MCF 10A (cell line): ENCODE measurements around the gene BARX1. TPM values are rescaled to one million over a fixed set of nuclear protein-coding genes. Genes with fewer than 3 reads are reported as not detected.

Source experiments
- BruUV-seq: library from RNA; stranded (reverse); fragments of 400-500 nt; replicated peaks from 2 replicates; lab custom pipeline; 2021; lab: Mats Ljungman, UMichigan
- CTCF ChIA-PET: fragments of 300-600 bp; sonication (Branson Sonifier 250); formaldehyde crosslinking; extraction: SDS; loops from one replicate; lab custom pipeline; 2021; ENCODE audit warnings: antibody characterized with exemption, inconsistent platforms; lab: Yijun Ruan, JAX
- POLR2A ChIA-PET: fragments of 300-600, 350-650 bp; sonication (Branson Sonifier 250); formaldehyde crosslinking; extraction: SDS; loops from one replicate; lab custom pipeline; 2020; ENCODE audit warnings: antibody characterized with exemption, inconsistent platforms; lab: Yijun Ruan, JAX
- DNase-seq: peaks from one replicate; pipeline ENCODE4 v3.0.0-alpha.2; 2018; ENCODE audit not compliant: unreplicated experiment
- H3K27ac Mint-ChIP-seq: one replicate; pipeline ENCODE4 v1.8.0; 2022; ENCODE audit warnings: mild to moderate bottlenecking, low read depth, mixed read lengths; ENCODE audit not compliant: unreplicated experiment
- H3K27me3 Mint-ChIP-seq: one replicate; pipeline ENCODE4 v1.8.0; 2022; ENCODE audit warnings: mixed read lengths; ENCODE audit not compliant: insufficient read depth, unreplicated experiment
- H3K36me3 Mint-ChIP-seq: one replicate; pipeline ENCODE4 v1.8.0; 2022; ENCODE audit warnings: mild to moderate bottlenecking, moderate library complexity, mixed read lengths; ENCODE audit not compliant: insufficient read depth, unreplicated experiment
- H3K4me1 Mint-ChIP-seq: one replicate; pipeline ENCODE4 v1.8.0; 2022; ENCODE audit warnings: mixed read lengths; ENCODE audit not compliant: insufficient read depth, unreplicated experiment
- H3K4me3 Mint-ChIP-seq: one replicate; pipeline ENCODE4 v1.8.0; 2022; ENCODE audit warnings: mild to moderate bottlenecking, moderate library complexity, mixed read lengths; ENCODE audit not compliant: unreplicated experiment
- H3K9me3 Mint-ChIP-seq: one replicate; pipeline ENCODE4 v1.8.0; 2022; ENCODE audit warnings: mixed read lengths; ENCODE audit not compliant: unreplicated experiment
- intact Hi-C: fragments of 100-400 bp; cut with micrococcal nuclease; formaldehyde crosslinking; loops from 2 replicates; pipeline ENCODE4 v1.14.1; 2022
- total RNA-seq: library from RNA; stranded (reverse); gene quantifications from 2 replicates; pipeline ENCODE4 v1.2.3, GENCODE V29; 2022
- TF ChIP-seq, protein P1 (sequence below): fragments of 200-600 bp; IDR thresholded peaks from one replicate; pipeline ENCODE4 v1.8.0; 2022; ENCODE audit warnings: antibody characterized with exemption, mild to moderate bottlenecking; ENCODE audit not compliant: unreplicated experiment

BARX1 gene
- total RNA-seq, 1 experiment from 2014 or later: 0.23 TPM

DNA sequence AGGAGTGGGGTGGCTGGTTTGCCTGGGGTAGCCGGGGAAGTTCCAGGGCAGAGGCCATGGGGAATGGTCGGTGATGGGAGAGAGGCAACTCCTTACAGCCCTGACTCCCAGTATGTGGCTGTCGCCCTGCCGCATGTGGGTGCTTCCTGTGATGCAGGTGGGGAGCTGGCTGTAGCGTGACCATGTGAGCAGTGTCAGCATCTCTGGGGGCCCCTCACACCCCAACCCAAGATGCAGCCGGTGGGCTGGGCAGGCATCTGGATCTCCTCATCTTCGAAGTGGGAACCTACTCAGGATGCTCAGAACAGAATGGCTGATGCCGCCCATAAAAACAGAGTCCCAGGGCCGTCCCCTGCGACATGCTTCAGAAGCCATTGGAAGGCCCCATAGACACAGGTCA is 45.0 kb downstream of the BARX1 start:
- BruUV-seq: no TSS peak
- ChIA-PET POLR2A (no interaction called here), CTCF (no interaction called here)
- TF ChIP-seq, protein P1, sequence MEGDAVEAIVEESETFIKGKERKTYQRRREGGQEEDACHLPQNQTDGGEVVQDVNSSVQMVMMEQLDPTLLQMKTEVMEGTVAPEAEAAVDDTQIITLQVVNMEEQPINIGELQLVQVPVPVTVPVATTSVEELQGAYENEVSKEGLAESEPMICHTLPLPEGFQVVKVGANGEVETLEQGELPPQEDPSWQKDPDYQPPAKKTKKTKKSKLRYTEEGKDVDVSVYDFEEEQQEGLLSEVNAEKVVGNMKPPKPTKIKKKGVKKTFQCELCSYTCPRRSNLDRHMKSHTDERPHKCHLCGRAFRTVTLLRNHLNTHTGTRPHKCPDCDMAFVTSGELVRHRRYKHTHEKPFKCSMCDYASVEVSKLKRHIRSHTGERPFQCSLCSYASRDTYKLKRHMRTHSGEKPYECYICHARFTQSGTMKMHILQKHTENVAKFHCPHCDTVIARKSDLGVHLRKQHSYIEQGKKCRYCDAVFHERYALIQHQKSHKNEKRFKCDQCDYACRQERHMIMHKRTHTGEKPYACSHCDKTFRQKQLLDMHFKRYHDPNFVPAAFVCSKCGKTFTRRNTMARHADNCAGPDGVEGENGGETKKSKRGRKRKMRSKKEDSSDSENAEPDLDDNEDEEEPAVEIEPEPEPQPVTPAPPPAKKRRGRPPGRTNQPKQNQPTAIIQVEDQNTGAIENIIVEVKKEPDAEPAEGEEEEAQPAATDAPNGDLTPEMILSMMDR: no peak
- intact Hi-C loops: no loop called here
- no peaks in the 10 kb centered on the region for H3K4me1 Mint-ChIP-seq
- DNase-seq: no peak
- H3K27ac Mint-ChIP-seq: no peak overlapping the region
- no peaks in the 10 kb centered on the region for H3K36me3 Mint-ChIP-seq
- no peak overlapping the region for H3K4me3 Mint-ChIP-seq
- H3K27me3 Mint-ChIP-seq: peaks cover 13% of the 10 kb centered on the region
- no peaks in the 10 kb centered on the region for H3K9me3 Mint-ChIP-seq

GRCh38 chr9:93909242-93909616 is 45.9 kb downstream of the BARX1 start:
- no peak overlapping the region for H3K4me3 Mint-ChIP-seq
- no peaks in the 10 kb centered on the region for H3K36me3 Mint-ChIP-seq
- ChIA-PET CTCF (no interaction called here), POLR2A (no interaction called here)
- H3K9me3 Mint-ChIP-seq: no peaks in the 10 kb centered on the region
- intact Hi-C loops: no loop called here
- H3K27me3 Mint-ChIP-seq: peaks cover 13% of the 10 kb centered on the region
- no peak overlapping the region for H3K27ac Mint-ChIP-seq
- BruUV-seq: no TSS peak
- no peak for DNase-seq
- H3K4me1 Mint-ChIP-seq: no peaks in the 10 kb centered on the region
- TF ChIP-seq, protein P1: no peak

GRCh38 chr9:93908591-93909241 is 46.4 kb downstream of the BARX1 start:
- ChIA-PET CTCF (no interaction called here), POLR2A (no interaction called here)
- Mint-ChIP-seq H3K36me3 (no peaks in the 10 kb centered on the region), H3K27ac (no peak overlapping the region), H3K9me3 (no peaks in the 10 kb centered on the region), H3K27me3 (peaks cover 13% of the 10 kb centered on the region), H3K4me1 (no peaks in the 10 kb centered on the region), H3K4me3 (no peak overlapping the region)
- no TSS peak for BruUV-seq
- no peak for DNase-seq
- TF ChIP-seq, protein P1: no peak
- intact Hi-C loops: no loop called here

DNA sequence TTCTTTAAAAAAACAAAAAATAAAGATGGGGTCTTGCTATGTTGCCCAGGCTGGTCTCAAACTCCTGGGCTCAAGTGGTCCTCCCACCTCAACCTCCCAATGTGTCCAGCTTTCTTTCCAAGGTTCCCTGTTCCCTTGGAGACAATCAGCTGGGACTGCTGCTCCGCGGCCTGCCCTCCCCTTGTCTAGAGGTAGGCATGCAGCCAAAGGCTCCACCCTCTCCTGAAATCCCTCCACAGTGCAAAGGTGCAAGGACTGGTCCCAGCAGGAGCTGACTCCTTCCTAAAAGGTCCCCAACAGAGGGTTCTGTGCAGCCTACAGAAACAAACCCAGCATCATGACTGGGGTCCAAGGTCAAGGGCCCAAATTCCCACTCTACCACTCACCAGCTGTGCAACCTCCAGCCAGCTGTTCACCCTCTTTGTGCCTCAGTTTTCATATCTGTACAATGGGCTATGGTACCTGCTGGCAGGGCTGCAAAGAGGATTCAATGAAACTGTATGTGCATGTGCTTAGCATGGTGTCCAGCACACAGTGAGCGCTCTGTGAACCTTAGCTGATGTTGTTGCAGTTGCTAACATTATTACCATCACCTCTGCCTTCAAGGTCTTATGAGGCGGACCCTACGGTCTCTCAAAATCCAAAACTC is 47.5 kb downstream of the BARX1 start:
- TF ChIP-seq, protein P1: no peak
- H3K27me3 Mint-ChIP-seq: peaks cover 13% of the 10 kb centered on the region
- no peak for DNase-seq
- intact Hi-C loops: no loop called here
- CTCF ChIA-PET: no interaction called here
- POLR2A ChIA-PET: no interaction called here
- no peak overlapping the region for H3K4me3 Mint-ChIP-seq
- H3K36me3 Mint-ChIP-seq: no peaks in the 10 kb centered on the region
- BruUV-seq: no TSS peak
- H3K27ac Mint-ChIP-seq: no peak overlapping the region
- no peaks in the 10 kb centered on the region for H3K9me3 Mint-ChIP-seq
- H3K4me1 Mint-ChIP-seq: no peaks in the 10 kb centered on the region
